GM18526 (cell line): ENCODE data around the gene MBNL3.

Experiments used
- POLR2A ChIP-seq: IDR thresholded peaks from 3 replicates; pipeline ENCODE4 v1.6.1; 2011; ENCODE audit not compliant: insufficient read length; ENCODE audit errors: extremely low read depth

The MBNL3 gene

DNA sequence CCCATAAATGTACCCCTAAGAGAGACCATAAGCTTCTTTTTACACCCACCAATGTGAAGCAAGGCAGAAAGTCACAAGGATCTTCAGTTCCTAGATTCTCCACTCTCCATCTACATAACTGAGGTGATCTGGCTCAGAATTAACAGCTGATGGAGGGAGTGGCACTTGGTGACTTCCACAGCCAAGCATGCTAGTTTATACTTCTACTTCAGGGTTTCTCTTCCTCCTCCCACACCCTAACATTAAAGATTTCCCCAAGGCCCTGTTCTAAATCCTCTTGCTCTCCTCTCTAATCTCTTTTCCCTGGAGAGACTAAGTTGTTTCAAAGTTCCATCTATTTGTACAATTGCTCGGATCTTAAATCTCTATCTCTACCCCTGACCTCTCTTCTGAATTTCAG is 81.1 kb downstream of the MBNL3 start:
- TF ChIP-seq POLR2A: no peak

- TF ChIP-seq POLR2A: no peak
These were observed 82.7 kb downstream of the MBNL3 start for GRCh38 chrX:132406106-132406505.

GRCh38 chrX:132404266-132404665 is 84.6 kb downstream of the MBNL3 start:
- no peak for TF ChIP-seq POLR2A

DNA sequence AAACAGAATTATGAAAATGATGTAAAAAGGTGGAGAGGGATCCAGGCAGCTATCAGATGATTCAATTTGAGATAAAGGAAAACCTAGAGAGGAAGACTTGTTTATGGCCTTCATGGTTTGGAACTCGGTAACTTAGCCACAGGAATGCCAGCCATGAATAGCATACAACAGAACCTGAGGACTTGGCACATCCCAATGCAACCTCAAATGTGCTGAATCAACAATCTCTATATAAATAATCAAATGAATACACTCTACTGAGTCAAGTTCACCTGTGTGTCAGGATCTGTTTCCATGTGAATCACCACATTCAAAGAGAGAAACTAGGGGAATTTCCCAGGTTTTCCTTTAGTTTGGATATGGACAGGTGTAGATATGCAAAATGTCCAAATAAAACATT is 86.9 kb downstream of the MBNL3 start:
- no peak for TF ChIP-seq POLR2A

- TF ChIP-seq POLR2A: no peak
These were observed 88.1 kb downstream of the MBNL3 start for GRCh38 chrX:132400706-132401105.

- no peak for TF ChIP-seq POLR2A
These were observed 93.2 kb downstream of the MBNL3 start for GRCh38 chrX:132395645-132396044.

- TF ChIP-seq POLR2A: no peak
These were observed 93.8 kb downstream of the MBNL3 start for GRCh38 chrX:132395026-132395425.

DNA sequence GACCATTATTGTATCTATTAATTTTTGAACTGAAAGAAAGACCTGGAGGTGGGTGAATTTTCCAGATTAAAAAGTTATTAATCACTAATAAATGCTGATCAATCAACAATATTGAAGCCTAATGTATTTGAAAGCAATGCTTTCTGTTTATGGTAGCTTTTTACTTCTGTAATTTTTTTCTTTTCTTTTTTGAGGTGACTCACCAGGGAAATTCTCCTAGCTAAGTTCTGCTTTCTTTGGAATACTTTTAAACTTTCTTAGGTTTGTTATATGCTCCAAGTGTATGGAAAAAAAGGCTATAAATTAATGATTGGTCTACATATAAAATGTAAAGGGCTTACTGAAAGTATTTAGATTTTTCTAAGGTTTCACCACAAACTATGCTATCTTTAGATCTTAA is 94.2 kb downstream of the MBNL3 start:
- no peak for TF ChIP-seq POLR2A

DNA sequence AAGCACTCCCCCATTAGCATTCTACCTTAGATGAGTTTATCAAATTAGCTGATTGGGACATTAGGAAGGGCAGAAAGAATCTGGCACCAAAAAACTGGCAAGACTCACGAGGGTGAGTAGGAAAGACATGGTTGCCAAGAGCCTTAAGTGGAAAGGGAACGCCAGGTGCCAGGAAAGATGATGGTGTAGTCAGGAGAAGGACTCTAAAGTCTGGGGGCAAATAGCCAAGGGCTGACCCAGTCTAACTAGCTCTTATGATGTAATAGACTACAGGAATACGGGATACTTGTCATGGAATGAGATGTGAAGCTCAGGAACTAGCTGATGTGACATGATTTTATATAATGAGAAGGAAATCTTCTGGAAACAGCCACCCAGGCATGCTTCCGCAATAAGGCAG is 94.8 kb downstream of the MBNL3 start:
- TF ChIP-seq POLR2A: no peak

DNA sequence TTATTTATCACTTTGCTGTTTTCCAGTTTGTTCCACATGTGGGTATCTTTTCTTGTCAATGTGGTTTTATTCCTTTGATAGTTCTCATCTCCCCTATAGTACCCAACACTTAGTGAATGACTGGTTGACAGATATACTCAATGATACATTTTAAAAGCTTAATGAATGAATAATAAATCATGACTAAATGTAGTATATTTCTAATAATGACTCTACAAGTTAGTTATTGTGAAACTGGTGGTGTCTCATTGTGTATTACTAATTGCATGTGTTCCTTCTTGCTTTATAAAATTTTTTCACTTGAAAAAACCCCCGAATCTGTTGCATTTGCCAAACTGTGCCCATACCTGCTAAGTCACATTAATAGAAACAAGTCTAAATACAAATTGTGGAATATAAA is 95.4 kb downstream of the MBNL3 start:
- no peak for TF ChIP-seq POLR2A

- TF ChIP-seq POLR2A: no peak
These were observed 95.8 kb downstream of the MBNL3 start for GRCh38 chrX:132393085-132393484.

- TF ChIP-seq POLR2A: no peak
These were observed 98.0 kb downstream of the MBNL3 start for GRCh38 chrX:132390792-132391191.

- TF ChIP-seq POLR2A: no peak
These were observed 99.4 kb downstream of the MBNL3 start for GRCh38 chrX:132389480-132389879.

- no peak for TF ChIP-seq POLR2A
These were observed 100.5 kb downstream of the MBNL3 start for GRCh38 chrX:132388371-132388770.

GRCh38 chrX:132384301-132384700 is 104.5 kb downstream of the MBNL3 start:
- no peak for TF ChIP-seq POLR2A

DNA sequence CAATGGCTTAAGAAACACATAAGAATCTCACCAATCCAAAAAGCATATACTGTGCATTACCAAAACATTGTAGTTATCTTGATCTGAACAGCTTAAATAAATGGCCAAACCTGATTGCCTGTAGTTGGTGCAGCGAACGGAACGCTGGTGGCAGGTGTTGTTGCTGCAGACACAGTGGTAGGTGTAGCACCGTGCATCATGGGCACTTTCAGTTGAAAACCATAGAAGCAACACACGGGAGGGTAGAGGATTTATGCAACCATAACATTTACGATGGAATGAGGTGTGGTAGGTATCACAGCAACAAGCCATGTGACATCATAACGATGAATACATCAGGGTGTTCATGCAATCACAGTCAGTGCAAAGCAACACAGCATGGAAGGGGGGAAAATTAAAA is 106.8 kb downstream of the MBNL3 start:
- TF ChIP-seq POLR2A: no peak

DNA sequence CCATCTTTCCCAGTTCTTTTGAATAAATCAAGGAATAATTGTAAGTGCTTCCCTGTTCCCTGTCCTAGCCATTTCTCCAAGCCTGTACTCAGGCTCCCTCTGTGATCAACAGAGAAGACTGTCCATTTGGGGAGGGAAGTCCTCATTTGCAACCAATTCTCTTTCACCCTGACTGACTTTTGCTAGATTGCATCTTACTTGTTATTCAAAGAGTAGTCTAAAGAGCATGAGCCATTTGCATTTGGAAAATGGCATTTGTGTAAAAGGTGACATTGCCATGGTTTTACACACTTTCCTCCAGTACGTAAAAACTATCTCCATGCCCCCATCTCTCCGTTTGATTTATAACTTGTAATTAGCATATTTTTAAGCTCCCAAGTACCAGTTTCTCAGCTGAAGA is 110.6 kb downstream of the MBNL3 start:
- TF ChIP-seq POLR2A: no peak

DNA sequence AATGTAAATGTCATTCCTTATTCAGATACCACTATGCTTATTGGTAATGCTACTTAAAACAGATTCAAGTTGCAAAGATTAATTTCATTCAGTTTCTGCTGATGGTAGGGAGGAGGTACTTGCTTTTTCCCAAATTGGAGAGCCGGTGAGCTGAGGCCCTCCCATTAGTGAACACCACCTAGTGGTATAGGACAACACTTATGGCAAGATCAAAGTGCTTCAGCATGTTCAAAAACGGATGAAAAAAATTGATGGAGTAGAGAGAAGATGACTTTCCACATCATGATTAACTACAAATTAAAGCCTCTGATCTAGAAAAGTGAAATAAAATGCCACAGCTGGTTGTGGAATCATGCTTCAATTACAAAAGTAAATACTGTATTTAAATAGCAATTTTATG is 112.9 kb downstream of the MBNL3 start:
- no peak for TF ChIP-seq POLR2A

GRCh38 chrX:132373610-132374009 is 115.2 kb downstream of the MBNL3 start:
- TF ChIP-seq POLR2A: no peak
